GM18858 (cell line): Measurements from ENCODE around the gene SYNJ2.

Experiments
- ATAC-seq: cut with Tn5 transposase; IDR thresholded peaks from one replicate; pipeline ENCODE4 v1.9.1; 2021; ENCODE audit not compliant: unreplicated experiment

SYNJ2 gene

GRCh38 chr6:158110986-158111385 is 129.3 kb downstream of the SYNJ2 start:
- ATAC-seq = no peak

DNA sequence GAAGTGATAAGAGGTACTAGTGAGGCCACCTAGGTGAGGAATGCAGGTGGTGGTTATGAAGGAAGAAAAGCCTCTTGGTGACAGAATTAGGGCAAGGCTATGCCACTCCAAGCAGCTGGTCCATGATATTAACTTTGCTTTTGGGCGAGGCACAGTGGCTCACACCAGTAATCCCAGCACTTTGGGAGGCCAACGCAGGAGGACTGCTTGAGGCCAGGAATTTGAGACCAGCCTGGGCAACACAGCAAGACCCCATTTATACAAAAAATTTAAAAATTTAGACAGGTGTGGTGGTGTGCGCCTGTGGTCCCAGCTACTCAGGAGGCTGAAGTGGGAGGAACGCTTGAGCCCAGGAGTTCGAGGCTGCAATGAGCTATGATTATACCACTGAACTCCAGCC is 130.3 kb downstream of the SYNJ2 start:
- no peak for ATAC-seq

DNA sequence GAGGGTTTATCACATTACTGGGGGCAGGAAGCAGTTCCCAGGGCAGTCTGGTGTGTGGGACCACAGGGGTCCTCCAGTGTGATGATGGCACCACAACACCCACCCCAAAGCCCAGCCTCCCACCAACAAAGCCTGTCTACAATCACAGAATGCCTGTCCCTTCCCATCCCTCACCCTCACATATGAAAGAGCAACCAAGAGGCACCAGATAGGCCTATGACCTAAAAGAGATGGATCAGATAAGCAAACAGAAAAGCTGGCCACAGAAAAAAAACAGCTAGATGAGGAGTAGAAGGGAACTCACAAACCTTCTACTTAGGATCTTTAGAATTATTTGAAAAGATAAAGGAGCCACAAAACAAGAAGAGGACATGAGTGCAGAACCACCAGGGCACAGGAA is 132.1 kb downstream of the SYNJ2 start:
- no peak for ATAC-seq

DNA sequence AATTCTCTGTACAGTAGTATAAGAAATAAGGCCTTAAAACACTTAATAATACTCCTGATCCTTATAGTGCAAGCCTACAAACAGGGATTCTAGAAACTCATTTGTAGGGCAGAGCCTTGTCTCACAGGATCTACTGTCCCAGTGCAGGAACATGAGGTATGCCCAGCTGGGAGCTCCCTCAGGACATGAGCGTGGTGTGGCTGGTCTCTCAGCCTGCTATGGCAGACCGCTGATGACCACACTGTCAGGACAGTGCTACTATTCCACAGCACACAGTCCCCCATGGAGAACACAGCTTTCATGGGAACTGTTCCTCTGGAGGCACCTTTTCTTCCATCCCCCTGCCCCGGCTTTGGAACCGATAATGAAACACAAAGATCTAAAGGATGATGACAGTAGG is 133.4 kb downstream of the SYNJ2 start:
- no peak for ATAC-seq

- ATAC-seq = no peak
Measured at GRCh38 chr6:158115508-158115907, 133.8 kb downstream of the SYNJ2 start.

- ATAC-seq = no peak
Measured at GRCh38 chr6:158118886-158119285, 137.2 kb downstream of the SYNJ2 start.

DNA sequence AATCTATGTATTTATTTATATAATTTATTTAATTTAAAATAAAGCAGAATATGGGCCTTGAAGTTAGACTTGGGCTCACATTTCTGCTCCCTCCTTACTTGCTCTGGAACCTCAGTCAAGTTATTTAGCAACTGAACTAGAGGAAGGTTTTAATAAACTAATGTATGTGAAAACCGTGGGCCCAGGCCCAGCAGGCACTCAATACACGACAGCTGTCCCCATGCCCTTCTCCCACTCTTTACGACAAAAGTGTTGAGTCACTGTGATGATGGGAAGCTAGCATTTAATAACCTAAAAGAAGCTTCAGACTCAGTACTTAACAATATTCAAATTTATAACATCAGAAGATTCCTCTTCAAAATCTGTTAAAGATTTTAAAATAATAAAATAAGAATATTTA is 139.7 kb downstream of the SYNJ2 start:
- ATAC-seq = no peak

DNA sequence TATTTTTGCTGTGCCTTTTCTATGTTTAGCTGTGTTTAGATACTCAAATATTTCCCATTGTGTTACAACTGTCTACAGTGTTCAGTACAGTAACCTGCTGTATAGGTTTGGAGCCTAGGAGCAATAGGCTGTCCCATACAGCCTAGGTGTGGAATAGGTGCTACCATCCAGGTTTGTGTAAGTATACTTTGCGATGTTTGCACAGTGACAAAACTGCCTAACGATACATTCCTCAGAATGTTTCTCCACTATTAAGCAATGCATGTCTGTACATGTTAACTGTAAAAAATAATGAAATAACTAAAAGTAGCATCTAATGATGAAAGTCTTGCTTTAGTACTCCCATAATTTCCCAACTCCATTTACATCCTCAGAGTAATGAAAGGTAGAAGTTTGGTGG is 140.4 kb downstream of the SYNJ2 start:
- no peak for ATAC-seq

GRCh38 chr6:158124288-158124687 is 142.6 kb downstream of the SYNJ2 start:
- no peak for ATAC-seq

DNA sequence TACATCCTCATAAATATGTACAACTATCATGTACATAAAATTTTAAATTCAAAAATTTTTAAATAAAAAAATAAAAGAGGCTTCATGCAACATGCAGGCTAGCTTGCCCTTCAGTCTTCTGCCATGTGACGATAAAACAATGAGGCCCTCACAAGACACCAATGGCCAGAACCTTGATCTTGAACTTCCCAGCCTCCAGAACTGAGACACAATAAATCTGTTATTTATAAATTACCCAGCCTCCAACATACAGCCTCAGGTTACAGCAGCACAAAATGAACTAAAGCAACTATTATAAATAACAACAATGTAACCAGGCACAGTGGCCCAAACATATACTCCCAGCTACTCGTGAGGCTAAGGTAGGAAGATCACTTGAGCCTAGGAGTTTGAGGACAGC is 143.6 kb downstream of the SYNJ2 start:
- ATAC-seq = no peak

DNA sequence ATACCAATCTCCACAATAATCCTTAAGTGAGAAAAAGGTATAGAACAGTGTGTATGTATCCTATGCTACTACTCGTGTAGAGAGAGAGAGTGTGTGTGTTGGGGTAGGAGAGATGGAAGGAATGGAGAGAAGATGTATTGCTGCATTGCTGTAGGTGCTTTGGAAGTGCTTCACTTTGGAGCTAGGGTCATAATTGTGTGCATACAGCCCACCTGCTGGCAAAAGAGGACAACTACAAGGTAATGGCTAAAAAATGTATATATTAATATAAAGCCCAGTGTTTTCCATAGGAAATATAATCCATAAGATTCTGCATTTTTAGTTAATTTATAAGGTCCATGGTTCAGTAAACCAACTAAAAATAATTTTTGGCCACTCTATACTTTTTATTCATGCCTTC is 150.3 kb downstream of the SYNJ2 start:
- no peak for ATAC-seq

- no peak for ATAC-seq
Measured at GRCh38 chr6:158142789-158143188, 161.1 kb downstream of the SYNJ2 start.

DNA sequence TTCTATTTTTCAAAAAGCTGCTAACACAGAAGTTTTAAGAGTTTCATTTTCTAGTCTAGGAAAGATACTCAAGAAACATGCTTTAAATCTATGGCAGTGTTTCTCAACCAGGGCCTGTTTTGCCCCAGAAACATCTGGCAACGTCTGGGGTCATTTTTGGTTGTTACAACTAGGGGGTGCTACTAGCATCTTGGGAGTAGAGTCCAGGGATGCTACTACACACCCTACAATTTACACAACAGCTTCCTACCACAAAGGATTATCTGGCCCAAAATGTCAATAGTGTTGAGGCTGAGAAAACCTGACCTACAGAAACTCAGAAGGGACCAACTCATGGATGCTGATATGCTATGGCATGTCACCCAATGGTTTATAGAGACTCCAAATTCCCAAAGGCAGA is 162.0 kb downstream of the SYNJ2 start:
- no peak for ATAC-seq
